HG03565 (cell line): ENCODE results near the gene TBC1D12.
"Not testable (repeated sequence)": the region's sequence is repeated elsewhere in the genome, so short reads cannot be mapped to it uniquely, and the experiment has no call there.

Experiments used
- ATAC-seq: cut with Tn5 transposase; IDR thresholded peaks from one replicate; pipeline ENCODE4 v1.9.1; 2021; ENCODE audit warnings: mild to moderate bottlenecking, moderate library complexity; ENCODE audit not compliant: unreplicated experiment

TBC1D12 gene

GRCh38 chr10:94533027-94533426 is 130.7 kb downstream of the TBC1D12 start:
- ATAC-seq: no peak

- not testable (repeated sequence) for ATAC-seq
Measured at GRCh38 chr10:94542282-94542681, 139.9 kb downstream of the TBC1D12 start.

GRCh38 chr10:94545391-94546048 is 143.2 kb downstream of the TBC1D12 start, which contains the start of gene HELLS:
Gene HELLS, plus strand, starts transcription at chr10:94545788. Its CDS starts 134 bp downstream, at chr10:94545922.
- peak; percentile 59 for ATAC-seq

- ATAC-seq: peak; percentile 3
Measured at GRCh38 chr10:94546049-94546900, 143.9 kb downstream of the TBC1D12 start.

- no peak for ATAC-seq
Measured at GRCh38 chr10:94546901-94547185, 144.5 kb downstream of the TBC1D12 start.

GRCh38 chr10:94549221-94549620 is 146.9 kb downstream of the TBC1D12 start:
- no peak for ATAC-seq

GRCh38 chr10:94567714-94568307 is 165.5 kb downstream of the TBC1D12 start:
- not testable (repeated sequence) for ATAC-seq

- no peak for ATAC-seq
Measured at GRCh38 chr10:94571081-94571480, 168.7 kb downstream of the TBC1D12 start.

- ATAC-seq: no peak
Measured at GRCh38 chr10:94571528-94571927, 169.2 kb downstream of the TBC1D12 start.

- ATAC-seq: no peak
Measured at GRCh38 chr10:94578790-94579189, 176.4 kb downstream of the TBC1D12 start.

GRCh38 chr10:94583124-94583523 is 180.8 kb downstream of the TBC1D12 start:
- no peak for ATAC-seq
